Activated CD8-positive, alpha-beta T cell treated with anti-CD3 and anti-CD28 coated beads for 36 hours (primary cell): ENCODE data around the gene MED16. TPM values are rescaled to one million over a fixed set of nuclear protein-coding genes. Genes with fewer than 3 reads are reported as not detected.
"Not testable (repeated sequence)": the region's sequence is repeated elsewhere in the genome, so short reads cannot be mapped to it uniquely, and the experiment has no call there.

ENCODE experiments used
- ATAC-seq: fragments of 200-7000 bp; cut with Tn5 transposase; one replicate; pipeline ENCODE4 v1.10.0; 2021; ENCODE audit warnings: mild to moderate bottlenecking, moderate library complexity
- CTCF ChIA-PET: fragments of 350-600 bp; sonication (Branson Sonifier 250); formaldehyde crosslinking; loops from one replicate; lab custom pipeline; 2021; ENCODE audit warnings: antibody characterized with exemption; lab: Charles Lee
- POLR2A ChIA-PET: fragments of 350-600 bp; sonication (Branson Sonifier 250); formaldehyde crosslinking; loops from one replicate; lab custom pipeline; 2021; ENCODE audit warnings: antibody characterized with exemption; lab: Charles Lee
- DNase-seq: peaks from one replicate; pipeline ENCODE4 v3.0.0-alpha.2; 2020
- H3K27ac Mint-ChIP-seq: one replicate; pipeline ENCODE4 v1.8.0; 2021; ENCODE audit warnings: mild to moderate bottlenecking, mixed read lengths
- H3K27me3 Mint-ChIP-seq: one replicate; pipeline ENCODE4 v1.8.0; 2021; ENCODE audit warnings: mixed read lengths
- H3K36me3 Mint-ChIP-seq: one replicate; pipeline ENCODE4 v1.8.0; 2021; ENCODE audit warnings: low read depth, mixed read lengths
- H3K4me1 Mint-ChIP-seq: one replicate; pipeline ENCODE4 v1.8.0; 2021; ENCODE audit warnings: low read depth, mixed read lengths
- H3K4me3 Mint-ChIP-seq: one replicate; pipeline ENCODE4 v1.8.0; 2021; ENCODE audit warnings: mild to moderate bottlenecking, moderate library complexity, mixed read lengths
- H3K9me3 Mint-ChIP-seq: one replicate; pipeline ENCODE4 v1.8.0; 2021; ENCODE audit warnings: mixed read lengths
- CTCF ChIP-seq: fragments of 200-600 bp; IDR thresholded peaks from one replicate; pipeline ENCODE4 v1.8.0; 2022; ENCODE audit warnings: antibody characterized with exemption, mild to moderate bottlenecking
- intact Hi-C: fragments of 100-400 bp; cut with micrococcal nuclease; formaldehyde crosslinking; loops from one replicate; pipeline ENCODE4 v1.10.0; 2022
- total RNA-seq, 2 experiments: library from RNA; stranded (reverse); gene quantifications; one replicate each; pipeline ENCODE4 v1.2.3, GENCODE V29; 2021

Gene MED16
- total RNA-seq, 2 experiments from 2014 or later: 37.6 to 37.8 TPM

GRCh38 chr19:843836-844545 lies 49.0 kb downstream of the MED16 start:
- H3K27me3 Mint-ChIP-seq: peaks cover 35% of the 10 kb centered on the region
- CTCF ChIA-PET: no interaction called here
- POLR2A ChIA-PET: no interaction called here

GRCh38 chr19:843180-843835 lies 49.7 kb downstream of the MED16 start:
- H3K27ac Mint-ChIP-seq: no peak overlapping the region
- ATAC-seq: peak; percentile 34
- peaks cover 33% of the 10 kb centered on the region for H3K27me3 Mint-ChIP-seq
- TF ChIP-seq CTCF: no peak
- intact Hi-C loops: no loop called here
- peaks cover 3% of the 10 kb centered on the region for H3K4me1 Mint-ChIP-seq
- H3K9me3 Mint-ChIP-seq: no peaks in the 10 kb centered on the region
- CTCF ChIA-PET: no interaction called here
- POLR2A ChIA-PET: interaction anchor here (0.6 kb wide), 1 partner anchor 41 kb away, joined by 3 read pairs; no protein-coding TSS in a partner anchor
- no peak overlapping the region for H3K4me3 Mint-ChIP-seq
- no peak for DNase-seq
- H3K36me3 Mint-ChIP-seq: no peaks in the 10 kb centered on the region

More at GRCh38 chr19:843836-844545, 49.0 kb downstream of the MED16 start:
- DNase-seq (no peak), ATAC-seq (no peak)
- Mint-ChIP-seq H3K4me3 (no peak overlapping the region), H3K9me3 (no peaks in the 10 kb centered on the region), H3K27ac (no peak overlapping the region), H3K4me1 (peaks cover 3% of the 10 kb centered on the region), H3K36me3 (no peaks in the 10 kb centered on the region)
- no peak for TF ChIP-seq CTCF
- intact Hi-C loops: no loop called here

- H3K4me3 Mint-ChIP-seq, H3K27ac Mint-ChIP-seq, H3K36me3 Mint-ChIP-seq, intact Hi-C loops, ATAC-seq, DNase-seq, H3K9me3 Mint-ChIP-seq, H3K4me1 Mint-ChIP-seq, CTCF ChIA-PET: not testable (repeated sequence)
- peaks cover 29% of the 10 kb centered on the region for H3K27me3 Mint-ChIP-seq
- POLR2A ChIA-PET: interaction anchor here (0.6 kb wide), 1 partner anchor 40 kb away, joined by 3 read pairs; no protein-coding TSS in a partner anchor
Observed at GRCh38 chr19:842802-843179, 50.2 kb downstream of the MED16 start.

- peaks cover 26% of the 10 kb centered on the region for H3K27me3 Mint-ChIP-seq
- ATAC-seq (no peak), DNase-seq (no peak)
- intact Hi-C loops: no loop called here
- POLR2A ChIA-PET: no interaction called here
- peaks cover 5% of the 10 kb centered on the region for H3K4me1 Mint-ChIP-seq
- no peak within 1 kb of the TSS for H3K27ac Mint-ChIP-seq
- no peaks in the 10 kb centered on the region for H3K9me3 Mint-ChIP-seq
- no peak within 1 kb of the TSS for H3K4me3 Mint-ChIP-seq
- H3K36me3 Mint-ChIP-seq: no peaks in the 10 kb centered on the region
- no peak for TF ChIP-seq CTCF
- CTCF ChIA-PET: no interaction called here
Observed at GRCh38 chr19:840519-841206, 52.3 kb downstream of the MED16 start, which contains the start of gene PRTN3. PRTN3 (plus strand) TSS chr19:840999; CDS start chr19:841009, 10 bp downstream.

GRCh38 chr19:835210-835810 lies 57.7 kb downstream of the MED16 start:
- ChIA-PET POLR2A (no interaction called here), CTCF (no interaction called here)
- TF ChIP-seq CTCF: no peak
- no peak for DNase-seq
- peaks cover 2% of the 10 kb centered on the region for H3K4me1 Mint-ChIP-seq
- no peak overlapping the region for H3K27ac Mint-ChIP-seq
- ATAC-seq: no peak
- intact Hi-C loops: no loop called here
- no peak overlapping the region for H3K4me3 Mint-ChIP-seq
- no peaks in the 10 kb centered on the region for H3K9me3 Mint-ChIP-seq
- peaks cover 8% of the 10 kb centered on the region for H3K27me3 Mint-ChIP-seq
- no peaks in the 10 kb centered on the region for H3K36me3 Mint-ChIP-seq
